Endothelial cell of umbilical vein (primary cell): ENCODE results near the gene SLC16A7. TPM values are rescaled to one million over a fixed set of nuclear protein-coding genes. Genes with fewer than 3 reads are reported as not detected.

Source experiments
- BruUV-seq: library from RNA; stranded (reverse); fragments of 400-500 nt; replicated peaks from 2 replicates; lab custom pipeline; 2021; lab: Mats Ljungman, UMichigan
- CTCF ChIA-PET: fragments of 300-600, 350-600 bp; sonication (Branson Sonifier 250); formaldehyde crosslinking; loops from one replicate; lab custom pipeline; 2021; ENCODE audit warnings: antibody characterized with exemption, inconsistent platforms; lab: Charles Lee
- POLR2A ChIA-PET: fragments of 300-600, 350-600 bp; sonication (Branson Sonifier 250); formaldehyde crosslinking; loops from one replicate; lab custom pipeline; 2021; ENCODE audit warnings: antibody characterized with exemption, inconsistent platforms; lab: Charles Lee
- DNase-seq: peaks from one replicate; pipeline ENCODE4 v3.0.0-alpha.2; 2011; ENCODE audit warnings: low read depth, low spot score
- FAIRE-seq: peaks from 2 replicates; lab custom pipeline; 2011; peaks lifted over from hg19 to GRCh38; lab: Jason Lieb, UNC
- H2AFZ ChIP-seq: 2 replicates; pipeline ENCODE4 v1.6.0; 2012; ENCODE audit warnings: low read depth, low read length, control low read depth, inconsistent platforms
- H3K27ac ChIP-seq: 2 replicates; pipeline ENCODE4 v1.5.1; 2011; ENCODE audit warnings: low read depth, mild to moderate bottlenecking, control low read depth, low read length, moderate library complexity; ENCODE audit not compliant: insufficient read depth
- H3K27me3 ChIP-seq, 2 experiments: 2 replicates each; pipeline versions ENCODE4 v1.6.0 to v1.6.1; 2011; ENCODE audit warnings: low read length in 2 of 2, mixed read lengths in 1 of 2; ENCODE audit not compliant: control insufficient read depth in 2 of 2, insufficient read depth in 2 of 2
- H3K36me3 ChIP-seq, 2 experiments: 2 replicates in 1 of 2; 3 replicates in 1 of 2; pipeline ENCODE4 v1.5.1; 2011; ENCODE audit warnings: low read length in 2 of 2, mild to moderate bottlenecking in 1 of 2, moderate library complexity in 1 of 2; ENCODE audit not compliant: control insufficient read depth in 2 of 2, insufficient read depth in 2 of 2; ENCODE audit errors: extremely low read depth in 1 of 2
- H3K4me1 ChIP-seq: 3 replicates; pipeline ENCODE4 v1.5.1; 2011; ENCODE audit warnings: mild to moderate bottlenecking, low read length; ENCODE audit not compliant: control insufficient read depth, insufficient read depth; ENCODE audit errors: extremely low read depth
- H3K4me2 ChIP-seq: 2 replicates; pipeline ENCODE4 v1.6.1; 2011; ENCODE audit warnings: low read length, control low read depth, mixed read lengths; ENCODE audit not compliant: insufficient read depth
- H3K4me3 ChIP-seq, 3 experiments: fragments of 200-600 bp in 1 of 3; sonication (generic), shearing (Covaris generic) in 1 of 3; replicated peaks in 1 of 3; 2 replicates each; pipeline ENCODE4 v1.5.1; 2011 to 2016; ENCODE audit warnings: control low read depth in 3 of 3, low read length in 3 of 3, mild to moderate bottlenecking in 2 of 3, inconsistent platforms in 1 of 3, low read depth in 1 of 3, moderate library complexity in 1 of 3; ENCODE audit not compliant: insufficient read depth in 1 of 3
- H3K79me2 ChIP-seq: 2 replicates; pipeline ENCODE4 v1.6.0; 2012; ENCODE audit warnings: low read length, inconsistent platforms; ENCODE audit not compliant: control insufficient read depth, insufficient read depth
- H3K9ac ChIP-seq: replicated peaks from 2 replicates; pipeline ENCODE3; 2011; ENCODE audit warnings: low read length, control low read depth; ENCODE audit not compliant: insufficient read depth; ENCODE audit errors: extremely low read depth
- H3K9me1 ChIP-seq: replicated peaks from 3 replicates; pipeline ENCODE4 v1.6.0; 2011; ENCODE audit warnings: mild to moderate bottlenecking, low read length; ENCODE audit not compliant: control insufficient read depth, insufficient read depth; ENCODE audit errors: extremely low read depth
- H3K9me3 ChIP-seq: replicated peaks from 2 replicates; pipeline ENCODE4 v1.5.1; 2012; ENCODE audit warnings: low read length, inconsistent platforms; ENCODE audit not compliant: control insufficient read depth, insufficient read depth
- H4K20me1 ChIP-seq: replicated peaks from 2 replicates; pipeline ENCODE3; 2011; ENCODE audit warnings: mild to moderate bottlenecking, low read length; ENCODE audit not compliant: control insufficient read depth, insufficient read depth; ENCODE audit errors: extremely low read depth
- CTCF ChIP-seq, 2 donors: IDR thresholded peaks; 1 replicate in 1 of 2; 2 replicates in 1 of 2; pipeline ENCODE4 v1.5.1; 2011; ENCODE audit warnings: low read length in 2 of 2, mild to moderate bottlenecking in 2 of 2, moderate library complexity in 2 of 2, control low read depth in 1 of 2, inconsistent platforms in 1 of 2, low read depth in 1 of 2; ENCODE audit not compliant: insufficient read depth in 1 of 2; ENCODE audit errors: extremely low read depth in 1 of 2
- EZH2 ChIP-seq: IDR thresholded peaks from 2 replicates; pipeline ENCODE4 v1.6.1; 2012; ENCODE audit warnings: borderline replicate concordance, low read depth, mild to moderate bottlenecking, moderate library complexity, low read length, inconsistent platforms; ENCODE audit not compliant: severe bottlenecking
- FOS ChIP-seq: IDR thresholded peaks from 2 replicates; pipeline ENCODE4 v1.6.1; 2011; ENCODE audit warnings: mild to moderate bottlenecking, low read length, moderate library complexity, borderline replicate concordance; ENCODE audit not compliant: insufficient read depth
- GATA2 ChIP-seq: IDR thresholded peaks from 2 replicates; pipeline ENCODE4 v1.7.0; 2011; ENCODE audit warnings: low read depth, mild to moderate bottlenecking, moderate library complexity, mixed read lengths, low read length; ENCODE audit not compliant: insufficient read length, insufficient read depth
- JUN ChIP-seq: IDR thresholded peaks from 2 replicates; pipeline ENCODE4 v1.6.1; 2011; ENCODE audit warnings: borderline replicate concordance, low read depth; ENCODE audit not compliant: insufficient read length, insufficient read depth
- MAX ChIP-seq: IDR thresholded peaks from 2 replicates; pipeline ENCODE4 v1.6.1; 2011; ENCODE audit not compliant: insufficient read depth, insufficient read length
- MYC ChIP-seq: IDR thresholded peaks from one replicate; pipeline ENCODE4 v1.6.1; 2011; ENCODE audit warnings: mild to moderate bottlenecking, low read depth, low read length
- POLR2A ChIP-seq: IDR thresholded peaks from 2 replicates; pipeline ENCODE4 v1.6.1; 2012; ENCODE audit warnings: low read depth, mild to moderate bottlenecking, control low read depth, low read length
- POLR2AphosphoS5 ChIP-seq: IDR thresholded peaks from 2 replicates; pipeline ENCODE4 v1.6.1; 2012; ENCODE audit warnings: low read depth, mild to moderate bottlenecking, control low read depth, low read length, moderate library complexity; ENCODE audit not compliant: insufficient read depth
- dilution Hi-C: fragments of 300-500 bp; cut with MboI; formaldehyde crosslinking; loops from one replicate; pipeline ENCODE4 v1.15.0; 2019; ENCODE audit warnings: low sequenced_read_pairs; ENCODE audit not compliant: extremely low pct_ligation_motif_present
- intact Hi-C: fragments of 100-400 bp; cut with micrococcal nuclease; formaldehyde crosslinking; loops from one replicate; pipeline ENCODE4 v1.10.0; 2022
- polyA plus RNA-seq, 4 experiments: library from polyadenylated mRNA; depleted of rRNA in 3 of 4; stranded (reverse) in 3 of 4; unstranded in 1 of 4; fragments of >200 nt; gene quantifications; 2 replicates each; pipeline versions ENCODE4 v1.2.1 to v1.2.3, GENCODE V29; 2011 to 2012; ENCODE audit warnings: missing spikeins in 1 of 4
- total RNA-seq: library from RNA; stranded (reverse); gene quantifications from 2 replicates; pipeline ENCODE4 v1.2.3, GENCODE V29; 2021

Gene SLC16A7
- total and polyA plus RNA-seq, 2 donors (not counting 3 experiments of a cell fraction or from before 2014, with no cell fraction given), result 2.9 to 8.9 TPM

- Histone ChIP-seq H3K9ac (no peak overlapping the region), H3K79me2 (no peaks in the 10 kb centered on the region), H3K9me1 (no peaks in the 10 kb centered on the region), H3K27me3 (no peaks in the 10 kb centered on the region), H3K4me1 (no peaks in the 10 kb centered on the region), H3K36me3 (no peaks in the 10 kb centered on the region), H2AFZ (no peak overlapping the region), H3K4me3 (no peak overlapping the region), H3K27ac (no peak overlapping the region), H3K4me2 (no peak overlapping the region), H3K9me3 (no peaks in the 10 kb centered on the region), H4K20me1 (no peaks in the 10 kb centered on the region)
- CTCF ChIA-PET, result no interaction called here
- no peak for TF ChIP-seq JUN
- TF ChIP-seq MYC, result no peak
- TF ChIP-seq EZH2, result no peak
- no peak for TF ChIP-seq CTCF (IDR thresholded peaks at IDR 0.05; ENCODE audit: extremely low read depth in 1 of 2, insufficient read depth in 1 of 2, low read depth in 1 of 2, low read length in 2 of 2)
- no peak for TF ChIP-seq POLR2A
- no peak for TF ChIP-seq GATA2
- TF ChIP-seq MAX, result no peak
- no peak for TF ChIP-seq POLR2AphosphoS5
- TF ChIP-seq FOS, result no peak
- intact Hi-C loops (no loop called here), dilution Hi-C loops (no loop called here)
- DNase-seq (no peak), FAIRE-seq (no peak)
- POLR2A ChIA-PET, result no interaction called here
- BruUV-seq, result no TSS peak
These were observed 36.1 kb upstream of the SLC16A7 start for GRCh38 chr12:59559696-59560095.
